NCI-H774 (cell line): ENCODE measurements around the gene PLXNA4.
A peak's percentile ranks its signal among the peaks of the same experiment; 100 is the strongest.

Experiments used
- DNase-seq: peaks from one replicate; lab custom pipeline; 2025; lab: John Stamatoyannopoulos, UW

PLXNA4 gene

DNA sequence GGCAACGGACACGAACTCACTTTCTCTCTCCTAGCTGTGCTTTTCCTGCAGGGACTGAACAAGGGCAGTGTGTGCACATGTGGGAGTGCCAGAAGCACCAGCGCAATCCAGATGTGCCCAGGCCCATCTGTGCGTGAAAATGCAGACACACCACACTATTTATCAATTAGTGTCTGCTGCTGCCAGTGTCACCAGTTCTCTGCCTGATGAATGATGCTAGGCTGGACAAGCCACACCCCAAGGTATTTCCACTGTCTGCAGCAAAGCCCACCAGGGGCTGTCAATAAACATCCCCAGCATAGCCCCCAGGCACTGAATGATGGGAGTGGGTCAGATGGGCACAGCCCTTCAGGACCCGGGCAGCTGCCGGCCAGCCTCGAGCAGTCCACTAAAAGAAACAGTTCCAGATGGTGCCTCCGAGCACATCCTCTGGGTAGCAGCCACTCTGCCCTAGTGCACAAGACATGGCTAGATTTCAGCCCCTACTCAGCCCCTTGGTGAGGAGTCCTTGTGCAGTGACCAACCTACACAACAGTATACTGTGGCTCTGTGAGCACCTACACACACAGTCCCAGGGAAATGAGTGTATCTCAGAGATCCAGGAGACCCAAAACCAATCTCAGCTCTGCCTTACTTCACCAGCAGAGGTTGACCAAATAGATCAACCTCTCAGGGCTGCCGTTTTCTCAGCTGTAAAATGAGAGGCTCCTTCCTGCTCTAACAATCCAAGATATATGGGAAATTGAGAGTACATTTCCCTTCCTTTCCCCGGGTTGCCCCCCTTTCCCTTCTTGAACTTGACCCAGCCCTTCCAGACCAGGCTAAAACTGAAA, 314.7 kb downstream of the PLXNA4 start:
- no peak for DNase-seq

DNA sequence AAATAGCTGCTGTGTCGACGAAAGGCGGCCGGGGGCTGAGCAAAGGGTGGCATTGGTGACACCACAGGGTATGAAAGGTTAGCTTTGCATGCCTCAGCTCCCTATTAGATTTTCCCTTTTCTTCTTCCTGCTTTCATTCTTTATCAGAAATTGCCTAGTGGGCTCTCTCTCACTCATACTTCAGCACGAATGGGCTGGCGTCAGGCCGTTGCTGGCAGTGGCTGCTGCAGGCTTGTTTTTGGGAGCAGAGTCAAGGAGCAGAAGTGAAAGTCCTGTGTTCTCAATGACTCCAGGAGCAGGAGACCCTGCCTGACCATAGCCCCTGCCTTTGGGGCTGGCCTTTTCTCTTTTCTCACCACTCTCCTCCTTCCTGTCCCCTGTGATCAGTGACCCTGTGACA, 318.0 kb downstream of the PLXNA4 start:
- DNase-seq = no peak

DNA sequence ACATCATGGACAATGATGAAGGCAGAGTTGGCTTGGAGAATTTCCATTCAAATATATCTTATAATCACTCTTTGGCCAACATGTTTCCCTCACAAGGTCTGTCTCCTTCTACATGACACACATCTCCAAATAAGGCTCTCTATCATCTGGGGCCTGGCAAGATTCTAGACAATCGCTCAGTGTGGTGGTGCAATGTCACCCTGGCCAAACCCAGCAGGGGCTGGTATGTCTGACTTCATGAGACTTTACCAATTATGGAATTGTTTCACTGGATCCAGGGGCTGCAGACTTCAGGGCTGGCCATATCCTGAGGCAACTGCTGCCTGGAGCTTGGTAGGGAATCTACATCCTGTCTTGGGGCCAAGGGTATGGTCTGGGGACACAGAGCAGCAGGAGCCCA, 319.0 kb downstream of the PLXNA4 start:
- DNase-seq = no peak

DNA sequence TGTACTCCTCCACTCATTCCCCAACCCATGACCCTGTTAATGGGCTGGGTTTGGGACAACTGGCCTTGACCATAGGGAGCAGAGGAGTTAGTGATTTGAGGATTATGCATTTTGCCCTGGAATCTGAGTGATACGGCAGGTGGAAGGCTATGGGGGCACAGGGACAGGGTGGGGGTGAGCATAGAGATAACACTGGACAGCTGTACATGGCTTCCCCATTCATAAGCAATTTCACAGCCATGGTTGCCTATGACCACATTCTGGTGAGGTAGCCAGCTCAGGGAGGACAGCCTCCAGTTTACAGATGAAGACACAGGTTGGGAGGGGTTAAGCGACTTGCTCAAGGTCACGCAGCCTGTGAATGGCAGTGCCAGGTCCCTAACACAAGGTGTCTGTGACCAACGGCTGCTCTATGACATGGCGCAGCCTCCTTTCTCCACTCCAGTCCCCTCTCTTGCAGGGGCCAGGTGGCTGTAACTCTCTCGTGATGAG, 319.5 kb downstream of the PLXNA4 start:
- no peak for DNase-seq

DNA sequence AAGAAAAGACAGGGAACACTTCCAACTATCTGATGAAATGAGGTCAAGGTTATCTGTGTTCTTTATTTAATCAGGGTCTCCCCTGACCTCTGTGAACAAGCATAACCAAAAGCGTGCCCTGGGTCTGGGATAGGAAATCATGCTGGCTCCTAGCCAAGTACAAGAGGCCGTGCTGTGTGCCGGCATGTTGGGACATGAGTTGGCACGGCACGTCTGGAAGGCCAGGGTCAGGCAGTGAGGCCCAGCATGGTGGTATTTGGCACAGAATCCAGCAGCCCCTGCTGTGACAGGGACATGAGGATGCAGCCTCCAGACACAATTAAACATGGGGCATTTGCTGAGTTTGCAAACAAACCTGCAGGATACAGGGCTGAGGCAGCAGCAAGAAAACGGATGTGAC, 320.4 kb downstream of the PLXNA4 start:
- DNase-seq = no peak

DNA sequence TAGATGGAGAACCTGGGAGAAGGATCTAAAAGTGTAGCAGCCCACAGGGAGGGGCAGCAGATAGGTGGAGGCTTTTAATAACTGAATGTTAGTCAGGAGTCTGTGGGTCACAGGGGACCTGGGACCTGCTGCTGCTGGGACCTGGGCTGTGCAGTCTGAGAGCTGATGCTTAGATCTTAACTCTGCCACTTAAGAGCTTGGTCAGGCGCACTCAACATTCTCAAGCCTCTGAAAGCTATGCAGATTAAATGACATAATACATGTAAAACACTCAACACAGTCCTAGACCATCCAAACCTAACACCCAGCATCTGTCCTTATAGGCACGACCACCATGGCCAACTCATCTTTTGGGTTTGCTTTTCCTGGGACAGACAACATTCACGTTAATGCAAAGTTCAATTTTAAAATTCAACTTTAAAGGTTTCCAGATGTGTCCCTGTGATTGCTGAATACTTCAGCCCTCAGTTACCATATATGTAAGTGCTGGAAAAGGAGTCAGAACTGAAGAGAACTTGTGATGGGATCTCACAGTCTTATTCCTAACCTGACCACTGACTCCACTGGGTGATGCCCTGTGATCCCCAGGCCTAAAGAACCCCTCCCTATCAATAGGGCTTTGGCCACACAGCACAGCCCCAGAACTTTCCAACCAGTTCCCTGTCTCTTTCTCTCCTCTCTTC, 321.0 kb downstream of the PLXNA4 start:
- DNase-seq = no peak

DNA sequence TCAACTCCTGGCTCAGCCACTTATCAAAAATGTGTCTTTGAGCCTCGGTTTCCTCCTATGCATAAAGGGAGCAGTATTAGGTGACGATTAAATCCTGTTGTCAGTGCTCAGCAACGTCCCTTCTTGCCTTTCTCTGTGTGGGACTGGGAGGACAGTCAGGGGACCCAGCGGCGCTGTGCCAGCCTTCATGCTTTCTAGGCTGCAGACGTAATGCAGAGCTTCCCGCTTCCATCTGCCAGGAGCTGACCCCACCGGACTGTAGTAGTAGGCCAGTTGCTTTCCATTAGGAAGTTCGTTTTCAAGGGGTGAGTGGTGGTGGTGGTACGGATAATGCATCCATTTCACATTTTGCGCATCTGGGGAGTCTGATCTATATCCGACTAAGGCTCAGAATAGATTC, 321.8 kb downstream of the PLXNA4 start:
- DNase-seq = no peak

DNA sequence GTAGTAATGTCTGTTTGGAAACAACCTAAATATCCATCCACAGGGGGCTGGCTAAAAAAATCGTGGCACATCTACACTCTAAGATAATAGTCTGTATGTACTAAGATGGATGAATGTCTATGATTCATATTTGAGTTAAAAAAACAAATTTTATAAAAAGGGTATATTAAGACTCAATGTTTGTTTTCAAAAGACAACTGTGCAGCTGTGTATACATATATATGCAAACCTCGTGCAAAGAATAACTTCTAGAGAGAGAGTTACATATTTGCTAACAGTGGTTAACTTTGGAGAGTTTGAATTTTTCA, 323.5 kb downstream of the PLXNA4 start:
- no peak for DNase-seq

DNA sequence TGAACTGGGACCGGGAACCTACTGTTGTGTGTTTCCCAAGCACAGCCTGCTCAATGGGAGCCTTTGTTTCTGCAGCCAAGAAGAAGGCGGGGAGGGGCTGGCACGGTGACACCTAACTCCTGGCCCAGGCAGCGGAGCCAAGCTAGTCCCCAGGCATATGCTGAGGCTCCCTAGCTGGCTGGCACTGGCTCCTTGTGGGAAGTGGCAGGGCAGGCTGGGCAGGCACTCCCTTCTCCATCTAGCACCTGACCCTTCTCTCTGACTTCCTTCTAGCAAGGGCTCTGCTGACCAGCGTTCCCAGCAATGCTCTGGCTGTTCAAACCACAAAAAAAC, 325.0 kb downstream of the PLXNA4 start:
- DNase-seq = no peak

DNA sequence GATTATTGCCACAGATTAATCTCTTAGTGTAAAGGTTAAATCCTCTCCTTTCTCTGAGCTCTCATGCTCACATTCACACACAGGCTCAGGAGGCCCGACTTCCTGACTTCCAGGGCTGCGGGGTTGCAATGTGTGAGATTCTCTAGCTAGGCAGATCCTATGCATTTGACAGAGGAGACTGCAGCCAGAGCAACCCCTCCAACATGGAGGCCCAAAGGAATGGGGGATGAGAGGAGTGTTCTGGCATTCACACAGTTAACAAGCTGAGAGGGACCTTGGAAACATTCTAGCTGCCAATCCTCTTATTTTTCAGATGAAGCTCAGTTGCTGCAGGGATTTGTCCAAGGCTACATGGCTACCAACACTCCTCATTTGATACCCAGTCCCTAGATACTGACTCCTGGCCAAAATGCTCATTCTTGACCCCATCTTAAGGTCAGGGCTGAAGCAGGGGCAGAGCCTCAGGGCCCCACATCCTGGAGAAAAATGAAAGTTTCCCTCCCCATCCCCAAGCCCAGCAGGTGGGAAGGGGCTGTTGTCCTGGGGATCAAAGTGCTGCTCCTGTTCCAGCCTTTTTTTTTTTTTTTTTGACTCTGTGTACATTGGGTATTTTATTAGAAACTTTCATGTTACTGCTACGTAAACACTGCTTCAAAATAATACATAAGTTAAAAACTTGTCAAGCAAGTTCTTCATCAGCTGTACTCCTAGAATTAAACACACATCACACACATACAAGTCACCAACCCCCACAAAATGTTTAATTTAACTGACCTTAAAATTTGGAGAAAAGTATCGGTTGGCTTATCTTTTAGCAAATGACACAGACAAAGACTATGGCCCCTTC, 325.6 kb downstream of the PLXNA4 start:
- no peak for DNase-seq

DNA sequence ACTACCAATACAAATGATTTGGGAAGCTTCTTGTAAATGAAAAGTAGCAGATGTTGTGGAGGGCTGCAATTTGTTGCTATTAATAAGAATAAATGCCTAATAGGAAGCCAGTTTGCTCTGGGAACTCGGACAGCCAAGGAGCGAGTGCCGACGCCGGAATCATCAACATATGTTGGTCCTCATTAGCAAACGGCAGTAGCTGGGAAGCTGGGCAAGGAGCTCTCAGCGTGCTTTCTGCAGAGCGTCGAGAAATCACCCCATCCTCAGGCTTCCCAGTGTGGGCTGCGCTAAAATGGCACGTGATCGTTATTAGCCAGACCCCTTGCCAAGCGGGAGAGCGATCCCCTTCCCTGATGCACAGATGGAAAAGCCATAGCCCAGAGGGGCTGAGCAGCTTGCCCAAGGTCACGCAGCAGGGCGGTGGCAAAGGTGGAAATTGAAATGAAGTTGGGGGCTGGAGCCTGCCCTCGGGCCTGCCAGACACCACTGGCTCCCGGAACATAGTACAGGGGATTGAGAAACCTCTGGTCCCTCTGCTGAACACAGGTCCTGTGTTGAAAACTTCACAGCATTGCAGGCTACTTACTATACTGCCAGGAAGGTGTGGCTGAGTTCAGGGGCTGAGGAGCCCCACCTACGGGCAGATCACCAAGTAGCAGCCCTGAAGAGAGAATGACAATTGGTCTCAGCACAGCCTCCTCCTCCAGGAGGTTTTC, 326.9 kb downstream of the PLXNA4 start:
- no peak for DNase-seq

DNA sequence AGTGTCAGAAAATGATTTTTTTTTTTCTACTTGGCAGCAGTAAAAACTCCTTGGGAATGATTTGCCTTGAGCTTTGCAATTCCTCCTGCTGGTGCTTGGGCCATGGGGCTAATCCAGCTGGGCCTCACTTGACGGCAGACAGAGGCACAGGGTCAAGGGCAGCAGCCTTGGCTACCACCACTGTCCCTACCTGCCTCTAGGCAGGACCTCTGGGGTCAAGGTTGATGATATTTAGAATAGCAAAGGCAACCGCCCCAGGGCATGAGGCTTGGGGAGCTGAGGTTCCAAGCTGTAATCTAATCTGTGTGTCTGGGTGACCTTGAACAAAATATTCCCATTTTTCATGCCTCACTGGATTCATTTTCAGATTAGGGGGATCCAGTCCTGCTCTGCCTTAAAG, 327.4 kb downstream of the PLXNA4 start:
- DNase-seq = no peak

DNA sequence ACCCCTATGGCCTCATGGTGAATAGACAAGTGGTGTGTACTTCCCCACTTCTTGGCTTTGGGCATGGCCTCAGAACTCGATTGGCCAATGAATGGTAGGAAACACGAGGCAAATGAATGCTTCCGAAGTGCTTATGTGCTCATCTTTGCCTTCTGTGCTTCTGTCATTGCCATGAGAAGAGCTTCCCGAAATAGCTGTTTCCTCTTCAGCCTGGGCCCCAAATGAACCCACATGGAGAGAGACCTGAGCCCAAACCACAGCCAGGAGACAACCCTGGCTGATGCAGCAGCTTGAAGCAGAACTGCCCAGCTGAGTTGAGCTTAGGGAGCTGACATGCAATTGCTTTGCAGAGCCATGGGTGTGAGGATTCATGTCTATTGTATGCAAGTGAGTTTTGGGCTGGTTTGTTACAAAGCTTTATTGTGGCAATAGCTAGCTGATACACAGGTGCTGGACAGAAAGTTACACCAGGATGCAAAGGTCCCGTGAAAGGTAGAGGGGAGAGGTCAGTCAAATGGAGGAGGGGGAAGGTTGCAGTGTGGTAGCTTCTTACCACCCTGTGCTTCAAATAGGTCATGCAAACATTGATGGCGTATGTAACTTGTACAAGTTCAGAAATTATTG, 328.2 kb downstream of the PLXNA4 start:
- no peak for DNase-seq

DNA sequence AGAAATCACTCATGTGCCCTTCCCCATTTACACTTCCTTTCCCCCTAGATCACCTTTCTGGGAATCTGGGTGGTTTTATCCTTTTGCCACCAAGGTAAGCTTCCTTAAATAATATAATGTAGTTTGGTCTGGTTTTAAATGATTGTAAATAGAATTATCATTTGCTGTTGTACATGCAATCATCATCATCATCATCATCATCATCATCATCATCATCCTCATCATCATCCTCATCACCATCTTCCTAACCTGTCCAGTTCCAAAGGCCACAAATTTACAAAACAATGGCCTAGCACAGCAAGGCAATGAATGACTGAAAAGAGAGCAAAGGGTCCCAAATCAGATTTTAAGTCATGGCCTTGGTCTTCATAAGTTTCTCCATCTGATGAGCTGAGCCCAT, 329.7 kb downstream of the PLXNA4 start:
- DNase-seq = no peak

DNA sequence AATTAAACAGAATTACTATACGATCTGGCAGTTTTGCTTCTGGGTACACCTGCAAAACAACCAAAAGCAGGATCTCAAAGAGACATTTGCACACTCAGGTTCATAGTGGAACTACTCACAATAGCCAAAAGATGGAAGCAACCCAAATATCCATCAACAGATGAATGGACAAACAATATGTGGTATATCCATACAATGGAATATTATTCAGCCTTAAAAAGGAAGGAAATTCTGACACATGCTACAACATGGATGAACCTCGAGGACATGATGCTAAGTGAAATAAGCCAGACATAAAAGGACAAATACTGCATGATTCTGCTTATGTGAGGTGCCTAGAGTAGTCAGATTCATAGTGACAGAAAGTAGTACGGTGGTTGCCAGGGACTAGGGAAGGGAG, 330.7 kb downstream of the PLXNA4 start:
- no peak for DNase-seq

DNA sequence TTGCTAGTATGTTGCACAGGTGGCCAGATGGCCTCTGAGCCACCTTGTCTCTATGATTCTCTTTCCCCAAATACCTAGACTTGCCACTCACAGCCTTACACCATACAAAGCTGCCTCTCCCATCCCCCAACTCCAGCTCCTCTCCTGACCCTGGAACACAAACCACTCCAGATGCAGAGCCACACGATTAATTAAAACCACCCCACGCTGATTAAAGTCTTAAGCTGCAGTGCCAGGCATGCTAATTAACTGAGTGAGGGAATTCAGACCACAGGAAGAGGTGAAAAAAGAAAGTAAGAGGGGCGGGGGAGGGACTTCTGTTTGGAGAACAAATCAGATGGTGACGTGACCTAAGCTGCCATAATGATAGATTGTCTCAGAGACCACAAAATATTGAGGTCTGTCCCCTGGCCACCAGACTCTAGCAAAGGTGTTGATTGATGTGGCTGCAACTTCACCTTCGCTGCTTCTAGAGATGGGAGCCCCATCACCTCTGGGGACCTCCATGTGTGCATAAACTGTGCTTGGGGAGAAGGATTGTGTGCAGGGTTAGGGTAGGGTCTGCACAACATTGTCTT, 331.3 kb downstream of the PLXNA4 start:
- DNase-seq = no peak

DNA sequence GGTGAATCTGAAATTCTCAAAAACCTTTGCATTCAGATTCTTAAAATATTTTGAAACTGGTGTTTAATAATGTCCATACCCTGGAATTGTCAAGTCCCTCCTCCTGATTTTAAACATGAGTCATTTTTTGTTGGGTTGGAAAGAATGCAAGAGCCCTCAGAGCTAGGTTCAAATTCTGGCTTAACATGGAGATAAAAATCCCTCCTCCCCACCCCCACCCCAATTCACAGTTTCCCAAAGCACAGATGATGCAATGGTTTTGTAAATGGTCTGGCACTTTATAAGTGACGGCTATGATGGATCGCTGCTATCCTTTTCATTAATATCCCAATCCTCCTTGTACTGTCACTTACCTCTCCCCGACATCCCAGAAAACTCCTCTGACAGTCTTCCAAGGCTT, 332.8 kb downstream of the PLXNA4 start:
- DNase-seq = no peak

DNA sequence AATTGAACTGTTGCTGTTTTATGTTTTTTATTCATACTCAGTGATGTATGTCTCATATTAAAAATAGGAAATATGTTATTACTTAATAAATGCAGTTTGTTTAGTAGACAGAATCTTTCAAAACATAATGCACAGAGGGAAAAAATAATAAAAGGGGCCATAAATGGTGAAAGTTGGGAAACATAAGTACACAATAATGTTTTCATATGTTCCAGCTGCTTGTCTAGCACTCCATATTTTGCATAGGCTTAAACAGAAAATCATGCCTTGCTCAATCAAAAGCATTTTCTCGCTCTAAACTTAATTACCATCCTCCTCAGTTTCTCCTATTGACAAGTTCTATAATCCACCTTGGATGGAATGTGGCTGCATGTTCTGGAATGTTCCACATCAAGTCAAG, 333.2 kb downstream of the PLXNA4 start:
- DNase-seq = no peak

DNA sequence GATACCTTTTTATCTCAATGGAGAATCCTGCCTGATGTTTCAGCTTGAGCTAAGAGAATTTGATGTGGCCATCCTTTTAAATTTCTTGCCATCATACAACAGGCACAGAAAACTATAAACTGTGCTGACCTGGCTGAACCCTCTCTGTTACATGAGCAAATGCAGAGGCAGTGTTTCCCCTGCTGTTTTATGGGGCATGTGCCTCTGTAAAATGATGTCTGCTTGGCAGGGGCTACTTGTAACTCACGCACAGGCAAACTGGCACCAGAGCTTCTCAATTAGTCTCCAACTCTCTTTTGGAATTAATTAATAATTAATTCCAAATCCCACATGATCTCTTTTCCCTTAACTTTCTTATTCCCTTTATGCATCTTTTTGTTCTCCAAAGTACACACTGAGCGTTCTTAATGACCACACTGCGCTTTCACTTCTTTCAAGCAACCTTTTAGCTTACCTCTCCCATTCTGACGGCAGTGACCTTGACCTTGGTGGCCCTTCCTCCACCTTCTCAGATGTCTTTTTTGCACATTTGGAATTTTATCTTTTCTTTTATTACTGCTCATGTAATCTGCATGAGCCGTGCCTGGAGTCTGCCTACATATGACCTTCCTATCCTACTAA, 334.0 kb downstream of the PLXNA4 start:
- no peak for DNase-seq

DNA sequence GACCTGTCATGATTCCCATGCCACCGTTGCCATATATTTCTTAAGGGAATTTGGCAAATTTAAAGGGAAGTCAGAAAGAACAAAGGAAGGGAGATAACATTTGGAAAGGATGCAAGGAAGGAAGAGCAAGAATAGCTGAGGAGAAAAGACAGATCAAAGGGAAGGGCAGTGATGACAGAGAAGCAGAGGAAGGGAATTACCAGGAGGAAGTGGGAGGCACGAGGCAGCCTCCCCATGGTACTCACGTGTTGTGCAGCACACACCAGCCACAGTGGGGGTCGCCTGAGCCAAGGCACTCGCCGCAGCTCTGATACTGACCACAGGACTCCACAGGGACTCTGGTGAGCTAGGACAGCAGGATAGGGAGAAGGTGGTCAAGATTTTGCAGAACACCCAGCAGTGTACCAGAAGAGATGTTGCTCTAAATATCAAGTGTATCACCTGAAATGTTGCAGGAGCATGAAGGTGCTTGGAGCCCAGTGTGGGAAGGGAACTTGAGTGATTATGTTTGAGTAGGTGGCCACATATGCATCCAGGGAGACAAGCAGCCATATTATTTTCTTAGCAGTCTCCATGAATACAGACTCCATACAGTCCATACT, 335.3 kb downstream of the PLXNA4 start:
- no peak for DNase-seq

DNA sequence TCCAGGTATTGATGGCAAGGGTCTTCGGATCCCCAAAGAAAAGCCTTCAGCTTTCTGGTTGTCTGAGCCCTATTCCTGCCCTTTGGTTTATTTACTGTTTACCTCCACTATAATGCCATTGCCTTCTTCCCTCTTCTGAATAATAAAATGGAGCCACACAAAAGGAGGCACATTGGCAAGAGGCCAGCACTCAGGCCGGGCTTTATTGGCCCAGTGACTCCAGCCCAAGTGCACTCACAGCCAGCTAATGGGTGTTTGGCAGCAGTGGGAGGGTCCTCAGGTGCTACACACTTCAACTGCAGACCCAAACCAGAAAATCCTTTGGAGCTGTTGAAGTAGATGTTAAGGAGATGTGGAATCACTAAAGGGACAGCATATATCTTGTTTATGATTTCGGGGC, 336.0 kb downstream of the PLXNA4 start:
- peak; percentile 67 for DNase-seq
